Vagina (tissue), 2 donors: ENCODE data around the gene KDM4B. TPM values are rescaled to one million over a fixed set of nuclear protein-coding genes. Genes with fewer than 3 reads are reported as not detected.

Experiments used
- DNase-seq, 2 donors: peaks; one replicate each; pipeline ENCODE4 v3.0.0-alpha.2; 2017; ENCODE audit errors: extremely low spot score in 2 of 2
- H3K27ac ChIP-seq: fragments of 200-600 bp; sonication (generic); one replicate; pipeline ENCODE4 v1.5.1; 2019
- H3K27me3 ChIP-seq: fragments of 200-600 bp; sonication (generic); one replicate; pipeline ENCODE4 v1.5.1; 2019
- H3K36me3 ChIP-seq, 2 donors: fragments of 200-600 bp; sonication (generic); one replicate each; pipeline ENCODE4 v1.5.1; 2017 to 2019
- H3K4me1 ChIP-seq: fragments of 200-600 bp; sonication (generic); one replicate; pipeline ENCODE4 v1.5.1; 2019
- H3K4me3 ChIP-seq, 2 donors: fragments of 200-600 bp; sonication (generic); 1 replicate in 1 of 2; 2 replicates in 1 of 2; pipeline ENCODE4 v1.5.1; 2016 to 2019
- H3K9me3 ChIP-seq: fragments of 200-600 bp; sonication (generic); one replicate; pipeline ENCODE4 v1.5.1; 2019
- POLR2A ChIP-seq, 2 donors: fragments of 450-650 bp; IDR thresholded peaks; one replicate each; pipeline ENCODE4 v1.6.1; 2017; ENCODE audit warnings: antibody characterized with exemption in 2 of 2, mild to moderate bottlenecking in 2 of 2, moderate library complexity in 2 of 2
- POLR2AphosphoS5 ChIP-seq, 2 donors: sonication (generic); formaldehyde crosslinking; IDR thresholded peaks; one replicate each; pipeline ENCODE4 v1.9.0; 2017; ENCODE audit warnings: antibody characterized with exemption in 2 of 2, mild to moderate bottlenecking in 2 of 2, low read depth in 1 of 2; ENCODE audit not compliant: insufficient read depth in 1 of 2
- intact Hi-C: fragments of 100-400 bp; cut with DNase I; formaldehyde crosslinking; loops from one replicate; pipeline ENCODE4 v1.15.1; 2023
- total RNA-seq: library from RNA; depleted of rRNA; stranded (reverse); fragments of >200 nt; gene quantifications from one replicate; pipeline ENCODE4 v1.2.3, GENCODE V29; 2016
- TF ChIP-seq, protein P1 (sequence below), 3 experiments: fragments of 450-650 bp in 2 of 3; fragments of 200-600 bp in 1 of 3; sonication (generic) in 1 of 3; IDR thresholded peaks; one replicate each; pipeline ENCODE4 v1.5.1; 2017 to 2019; ENCODE audit warnings: antibody characterized with exemption in 3 of 3, mild to moderate bottlenecking in 2 of 3, moderate library complexity in 2 of 3

Gene KDM4B
- total RNA-seq, 1 donor from 2014 or later: 59.7 TPM

DNA sequence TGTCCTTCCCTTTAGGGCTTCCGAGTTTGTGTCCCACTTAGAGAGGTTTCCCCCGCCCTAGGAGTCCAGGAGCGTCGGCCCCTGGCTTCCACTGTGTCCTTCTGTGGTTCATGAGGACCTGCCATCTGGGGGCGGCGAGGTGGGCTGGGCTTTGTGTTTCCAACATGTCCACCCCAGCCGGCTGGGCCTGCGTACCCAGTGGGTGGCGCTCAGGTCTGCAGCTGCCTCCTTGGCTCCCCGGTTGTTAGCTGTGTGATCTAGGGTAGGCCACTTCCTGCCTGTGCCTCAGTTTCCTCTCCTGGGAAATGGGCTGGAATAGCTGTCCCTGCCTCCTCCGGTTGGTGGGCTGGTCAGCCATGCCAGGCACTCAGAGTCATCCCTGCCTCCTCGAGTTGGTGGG lies 28.4 kb downstream of the KDM4B start:
- Histone ChIP-seq H3K36me3 (peaks cover 0 to 5% of the 10 kb centered on the region in 2 donors), H3K4me3 (no peak overlapping the region), H3K27ac (no peak overlapping the region), H3K9me3 (no peaks in the 10 kb centered on the region), H3K4me1 (peaks cover 13% of the 10 kb centered on the region), H3K27me3 (no peaks in the 10 kb centered on the region)
- TF ChIP-seq POLR2AphosphoS5 (IDR thresholded peaks at IDR 0.05; ENCODE audit: insufficient read depth in 1 of 2, low read depth in 1 of 2) (no peak), POLR2A (IDR thresholded peaks at IDR 0.05) (no peak)
- TF ChIP-seq, protein P1, sequence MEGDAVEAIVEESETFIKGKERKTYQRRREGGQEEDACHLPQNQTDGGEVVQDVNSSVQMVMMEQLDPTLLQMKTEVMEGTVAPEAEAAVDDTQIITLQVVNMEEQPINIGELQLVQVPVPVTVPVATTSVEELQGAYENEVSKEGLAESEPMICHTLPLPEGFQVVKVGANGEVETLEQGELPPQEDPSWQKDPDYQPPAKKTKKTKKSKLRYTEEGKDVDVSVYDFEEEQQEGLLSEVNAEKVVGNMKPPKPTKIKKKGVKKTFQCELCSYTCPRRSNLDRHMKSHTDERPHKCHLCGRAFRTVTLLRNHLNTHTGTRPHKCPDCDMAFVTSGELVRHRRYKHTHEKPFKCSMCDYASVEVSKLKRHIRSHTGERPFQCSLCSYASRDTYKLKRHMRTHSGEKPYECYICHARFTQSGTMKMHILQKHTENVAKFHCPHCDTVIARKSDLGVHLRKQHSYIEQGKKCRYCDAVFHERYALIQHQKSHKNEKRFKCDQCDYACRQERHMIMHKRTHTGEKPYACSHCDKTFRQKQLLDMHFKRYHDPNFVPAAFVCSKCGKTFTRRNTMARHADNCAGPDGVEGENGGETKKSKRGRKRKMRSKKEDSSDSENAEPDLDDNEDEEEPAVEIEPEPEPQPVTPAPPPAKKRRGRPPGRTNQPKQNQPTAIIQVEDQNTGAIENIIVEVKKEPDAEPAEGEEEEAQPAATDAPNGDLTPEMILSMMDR (IDR thresholded peaks at IDR 0.05): no peak
- intact Hi-C loops: no loop called here
- DNase-seq: no peak

DNA sequence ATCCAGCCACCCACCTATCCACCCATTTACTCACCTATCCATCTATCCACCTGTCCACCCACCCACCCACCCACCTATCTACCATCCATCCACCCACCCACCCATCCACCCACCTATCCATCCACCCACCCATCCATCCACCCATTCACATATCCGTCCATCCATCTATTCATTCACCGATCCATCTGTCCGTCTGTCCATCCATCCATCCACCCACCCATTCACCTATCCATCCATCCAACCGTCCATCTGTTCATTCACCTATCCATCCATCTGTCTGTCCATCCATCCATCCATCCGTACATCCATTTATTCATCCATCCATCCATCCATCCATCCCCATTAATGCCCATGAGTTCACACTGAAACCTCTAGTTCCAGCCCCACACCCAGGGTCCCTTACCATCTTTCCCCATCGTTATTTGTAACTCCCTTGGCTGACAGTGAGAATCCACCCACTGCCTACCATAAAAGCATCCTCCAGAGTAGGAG lies 31.3 kb downstream of the KDM4B start:
- intact Hi-C loops: no loop called here
- TF ChIP-seq POLR2A (IDR thresholded peaks at IDR 0.05): no peak
- TF ChIP-seq, protein P1 (IDR thresholded peaks at IDR 0.05): no peak
- no peak for TF ChIP-seq POLR2AphosphoS5 (IDR thresholded peaks at IDR 0.05; ENCODE audit: insufficient read depth in 1 of 2, low read depth in 1 of 2)

GRCh38 chr19:5001615-5002014 lies 32.7 kb downstream of the KDM4B start:
- Histone ChIP-seq H3K27me3 (no peaks in the 10 kb centered on the region), H3K36me3 (peaks cover 0 to 3% of the 10 kb centered on the region in 2 donors), H3K4me1 (peaks cover 40% of the 10 kb centered on the region), H3K27ac (peak overlapping the region; percentile 43), H3K9me3 (no peaks in the 10 kb centered on the region), H3K4me3 (no peak overlapping the region)
- DNase-seq: no peak
- TF ChIP-seq, protein P1 (IDR thresholded peaks at IDR 0.05): peak in 2 of 3 experiments; percentile 32 to 41
- TF ChIP-seq POLR2AphosphoS5 (IDR thresholded peaks at IDR 0.05; ENCODE audit: insufficient read depth in 1 of 2, low read depth in 1 of 2): no peak
- intact Hi-C loops: no loop called here

More for the DNA sequence above, 31.3 kb downstream of the KDM4B start:
- peaks cover 0 to 5% of the 10 kb centered on the region in 2 donors for H3K36me3 ChIP-seq
- H3K27me3 ChIP-seq: no peaks in the 10 kb centered on the region
- H3K4me3 ChIP-seq: no peak overlapping the region
- peaks cover 29% of the 10 kb centered on the region for H3K4me1 ChIP-seq
- H3K27ac ChIP-seq: no peak overlapping the region
- no peak for DNase-seq
- no peaks in the 10 kb centered on the region for H3K9me3 ChIP-seq

GRCh38 chr19:5002143-5002542 lies 33.2 kb downstream of the KDM4B start:
- peaks cover 45% of the 10 kb centered on the region for H3K4me1 ChIP-seq
- H3K36me3 ChIP-seq: no peaks in the 10 kb centered on the region
- TF ChIP-seq POLR2A (IDR thresholded peaks at IDR 0.05): no peak
- TF ChIP-seq, protein P1 (IDR thresholded peaks at IDR 0.05): no peak
- TF ChIP-seq POLR2AphosphoS5 (IDR thresholded peaks at IDR 0.05; ENCODE audit: insufficient read depth in 1 of 2, low read depth in 1 of 2): no peak
- intact Hi-C loops: no loop called here
- no peak overlapping the region for H3K4me3 ChIP-seq
- no peak for DNase-seq
- no peaks in the 10 kb centered on the region for H3K27me3 ChIP-seq
- peak overlapping the region; percentile 43 for H3K27ac ChIP-seq
- H3K9me3 ChIP-seq: no peaks in the 10 kb centered on the region

DNA sequence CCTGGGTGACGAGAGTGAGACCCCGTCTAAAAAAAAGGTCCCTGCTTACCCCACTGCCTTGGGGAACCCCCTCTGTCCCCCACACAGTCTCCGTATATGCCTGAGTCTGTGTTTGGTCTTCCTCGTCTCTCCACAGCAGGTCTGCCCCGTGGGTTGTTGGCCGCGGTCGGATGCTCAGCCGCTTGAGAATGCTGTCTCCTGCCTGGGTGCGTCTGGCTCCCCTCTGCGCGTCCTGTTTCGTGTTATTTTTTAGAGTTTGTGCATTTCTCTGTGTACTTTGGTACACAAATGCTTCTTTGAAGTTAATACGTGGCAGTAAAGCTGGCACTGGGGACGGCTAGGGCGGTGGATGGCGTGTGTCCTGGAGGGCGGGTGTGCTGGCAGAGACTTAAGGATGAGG lies 34.9 kb downstream of the KDM4B start:
- DNase-seq: no peak
- H3K9me3 ChIP-seq: no peaks in the 10 kb centered on the region
- TF ChIP-seq POLR2AphosphoS5 (IDR thresholded peaks at IDR 0.05; ENCODE audit: insufficient read depth in 1 of 2, low read depth in 1 of 2): no peak
- TF ChIP-seq, protein P1 (IDR thresholded peaks at IDR 0.05): no peak
- TF ChIP-seq POLR2A (IDR thresholded peaks at IDR 0.05): no peak
- peaks cover 47% of the 10 kb centered on the region for H3K4me1 ChIP-seq
- intact Hi-C loops: no loop called here
- H3K36me3 ChIP-seq: no peaks in the 10 kb centered on the region
- no peaks in the 10 kb centered on the region for H3K27me3 ChIP-seq
- H3K4me3 ChIP-seq: no peak overlapping the region
- no peak overlapping the region for H3K27ac ChIP-seq
